OCI-LY7 (cell line): Measurements from ENCODE around the gene CHPF2. TPM values are rescaled to one million over a fixed set of nuclear protein-coding genes. Genes with fewer than 3 reads are reported as not detected.

Experiments
- BruUV-seq: library from RNA; stranded (reverse); fragments of 400-500 nt; replicated peaks from 2 replicates; lab custom pipeline; 2021; lab: Mats Ljungman, UMichigan
- CTCF ChIA-PET: fragments of 300-600 bp; sonication (Branson Sonifier 250); formaldehyde crosslinking; loops from one replicate; lab custom pipeline; 2022; ENCODE audit warnings: antibody characterized with exemption; ENCODE audit not compliant: unreplicated experiment; lab: Charles Lee
- POLR2A ChIA-PET: fragments of 300-600 bp; sonication (Branson Sonifier 250); formaldehyde crosslinking; loops from one replicate; lab custom pipeline; 2022; ENCODE audit warnings: antibody characterized with exemption; lab: Charles Lee
- DNase-seq: peaks from one replicate; pipeline ENCODE4 v3.0.0-alpha.2; 2015; ENCODE audit warnings: low spot score
- H2AFZ ChIP-seq: fragments of 200-600 bp; sonication (generic), shearing (Covaris generic); 2 replicates; pipeline ENCODE4 v1.6.1; 2014; ENCODE audit warnings: mild to moderate bottlenecking, antibody characterized with exemption, low read length, moderate library complexity
- H3K27ac ChIP-seq: fragments of 200-600 bp; sonication (generic); 2 replicates; pipeline ENCODE4 v1.5.1; 2014; ENCODE audit warnings: mixed run types, low read depth, mild to moderate bottlenecking, moderate library complexity, low read length, inconsistent platforms; ENCODE audit not compliant: poor library complexity, severe bottlenecking
- H3K36me3 ChIP-seq: fragments of 200-600 bp; sonication (generic); 2 replicates; pipeline ENCODE4 v1.6.1; 2014; ENCODE audit warnings: mild to moderate bottlenecking, antibody characterized with exemption, low read length, moderate library complexity, mixed read lengths; ENCODE audit not compliant: insufficient read depth
- H3K4me1 ChIP-seq: fragments of 200-600 bp; sonication (generic); 2 replicates; pipeline ENCODE4 v1.5.1; 2014; ENCODE audit warnings: mild to moderate bottlenecking, low read length; ENCODE audit not compliant: insufficient read depth, poor library complexity, severe bottlenecking
- H3K4me2 ChIP-seq: fragments of 200-600 bp; sonication (generic); 2 replicates; pipeline ENCODE4 v1.6.1; 2014; ENCODE audit warnings: mild to moderate bottlenecking, low read length
- H3K4me3 ChIP-seq: fragments of 200-600 bp; sonication (generic); 2 replicates; pipeline ENCODE4 v1.5.1; 2014; ENCODE audit warnings: mild to moderate bottlenecking, low read depth, low read length; ENCODE audit not compliant: poor library complexity, severe bottlenecking
- H3K79me2 ChIP-seq: fragments of 200-600 bp; sonication (generic); 2 replicates; pipeline ENCODE4 v1.6.1; 2016; ENCODE audit warnings: low read depth, mild to moderate bottlenecking, low read length, moderate library complexity, mixed read lengths; ENCODE audit not compliant: insufficient read depth
- H3K9me2 ChIP-seq: fragments of 200-600 bp; sonication (generic); 2 replicates; pipeline ENCODE4 v1.6.1; 2016; ENCODE audit warnings: mild to moderate bottlenecking, low read length, mixed read lengths; ENCODE audit not compliant: insufficient read depth
- H3K9me3 ChIP-seq: fragments of 200-600 bp; sonication (generic); 2 replicates; pipeline ENCODE4 v1.6.1; 2014; ENCODE audit warnings: mild to moderate bottlenecking, mixed run types, low read length, mixed read lengths
- H4K20me1 ChIP-seq: fragments of 200-600 bp; sonication (generic); 2 replicates; pipeline ENCODE4 v1.6.1; 2014; ENCODE audit warnings: mild to moderate bottlenecking, antibody characterized with exemption, low read length, moderate library complexity, mixed read lengths; ENCODE audit not compliant: insufficient read depth
- CTCF ChIP-seq: fragments of 200-600 bp; sonication (generic); conservative IDR thresholded peaks from 2 replicates; pipeline ENCODE4 v1.5.1; 2014; ENCODE audit warnings: mild to moderate bottlenecking, antibody characterized with exemption, low read length, moderate library complexity, mixed read lengths
- EZH2phosphoT487 ChIP-seq: fragments of 200-600 bp; sonication (generic); IDR thresholded peaks from 2 replicates; pipeline ENCODE4 v1.6.1; 2018; ENCODE audit warnings: low read depth, borderline replicate concordance, mild to moderate bottlenecking, mixed run types, antibody characterized with exemption, low read length, moderate library complexity, mixed read lengths
- intact Hi-C: fragments of 100-400 bp; cut with micrococcal nuclease; formaldehyde crosslinking; loops from one replicate; pipeline ENCODE4 v1.10.0; 2022; ENCODE audit not compliant: unreplicated experiment
- total RNA-seq, 2 experiments: library from RNA; depleted of rRNA in 1 of 2; stranded (reverse); fragments of >200 nt in 1 of 2; shearing (Covaris generic) in 1 of 2; gene quantifications; 2 replicates each; pipeline ENCODE4 v1.2.3, GENCODE V29; 2014 to 2022

CHPF2 gene
- total RNA-seq, 2 experiments from 2014 or later = 27.0 to 29.8 TPM

- no peaks in the 10 kb centered on the region for H3K9me3 ChIP-seq
- H3K36me3 ChIP-seq = peaks cover 23% of the 10 kb centered on the region; the same call in 1 of the 2 replicates
- H3K9me2 ChIP-seq = no peaks in the 10 kb centered on the region
- no peak overlapping the region for H3K4me3 ChIP-seq
- BruUV-seq = no TSS peak
- no peak overlapping the region for H3K4me2 ChIP-seq
- ChIA-PET CTCF (no interaction called here), POLR2A (no interaction called here)
- peaks cover 14% of the 10 kb centered on the region; the same call in 1 of the 2 replicates for H3K79me2 ChIP-seq
- intact Hi-C loops = loop anchor here (10.0 kb wide), 1 partner anchor 1610 kb away; no protein-coding TSS in a partner anchor
- no peak for DNase-seq
- H3K4me1 ChIP-seq = peaks cover 33% of the 10 kb centered on the region
- TF ChIP-seq CTCF = no peak
- no peak for TF ChIP-seq EZH2phosphoT487
- H2AFZ ChIP-seq = no peak overlapping the region
- H4K20me1 ChIP-seq = no peaks in the 10 kb centered on the region; the same call in 1 of the 2 replicates
- H3K27ac ChIP-seq = no peak overlapping the region
Observed at GRCh38 chr7:151235091-151235787, 3.0 kb downstream of the CHPF2 start.

GRCh38 chr7:151236406-151236805 is 4.1 kb downstream of the CHPF2 start:
- intact Hi-C loops = loop anchor here (10.0 kb wide), 1 partner anchor 1612 kb away; no protein-coding TSS in a partner anchor
- Histone ChIP-seq H3K9me2 (no peaks in the 10 kb centered on the region), H3K36me3 (peaks cover 23% of the 10 kb centered on the region; the same call in 1 of the 2 replicates), H3K79me2 (peaks cover 14% of the 10 kb centered on the region; the same call in 1 of the 2 replicates), H4K20me1 (no peaks in the 10 kb centered on the region; the same call in 1 of the 2 replicates), H3K27ac (no peak overlapping the region), H3K4me3 (no peak overlapping the region), H3K4me1 (peaks cover 29% of the 10 kb centered on the region), H3K9me3 (no peaks in the 10 kb centered on the region), H3K4me2 (no peak overlapping the region), H2AFZ (no peak overlapping the region)
- CTCF ChIA-PET = interaction anchor here (1.2 kb wide), 1 partner anchor 9 kb away, joined by 6 read pairs; no protein-coding TSS in a partner anchor
- DNase-seq = no peak
- TF ChIP-seq CTCF (no peak), EZH2phosphoT487 (no peak)
- BruUV-seq = no TSS peak
- POLR2A ChIA-PET = interaction anchor here (2.0 kb wide), 1 partner anchor 9 kb away, joined by 14 read pairs; the partner anchor contains the start of gene ABCF2
